ENCODE results near the gene VSTM2B.

DNA sequence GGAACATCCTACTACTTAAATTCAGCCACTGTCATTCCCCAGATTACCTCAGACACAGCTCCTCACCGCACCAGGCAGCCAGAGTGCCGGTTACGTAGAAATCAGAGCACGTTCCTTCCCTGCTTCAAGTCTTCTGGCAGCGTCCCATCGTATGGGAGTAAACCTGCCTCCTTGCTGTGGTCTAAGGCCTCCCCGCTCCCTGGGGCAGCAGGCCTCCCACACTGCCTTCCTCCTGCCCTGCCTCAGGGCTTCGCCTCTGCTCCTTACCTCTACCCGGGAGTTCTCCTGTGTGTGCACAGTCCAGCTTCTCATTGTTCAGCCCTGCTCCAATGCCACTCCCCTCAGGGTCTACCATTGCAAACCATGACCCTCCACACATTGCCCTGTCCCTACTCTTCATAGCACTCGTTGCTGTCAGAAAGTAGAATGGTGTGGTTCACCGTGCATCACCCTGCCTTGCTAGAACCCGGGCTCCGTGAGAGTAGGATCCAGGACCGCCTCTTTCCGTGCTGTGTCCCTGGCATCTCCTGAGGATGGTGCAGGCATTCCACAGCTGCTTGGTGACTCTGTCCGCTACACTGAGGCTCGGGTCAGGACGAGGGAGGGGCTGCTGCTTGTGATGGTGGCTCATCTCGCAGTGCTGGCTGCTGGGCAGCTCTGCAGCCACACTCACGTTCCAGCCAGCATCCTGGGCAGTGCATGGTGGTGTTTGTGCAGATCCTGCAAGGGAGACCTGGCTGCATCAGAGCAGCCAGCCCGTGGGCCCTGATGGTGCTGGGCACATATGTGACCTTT, 87.2 kb downstream of the VSTM2B start:
- TF ChIP-seq, protein P1, sequence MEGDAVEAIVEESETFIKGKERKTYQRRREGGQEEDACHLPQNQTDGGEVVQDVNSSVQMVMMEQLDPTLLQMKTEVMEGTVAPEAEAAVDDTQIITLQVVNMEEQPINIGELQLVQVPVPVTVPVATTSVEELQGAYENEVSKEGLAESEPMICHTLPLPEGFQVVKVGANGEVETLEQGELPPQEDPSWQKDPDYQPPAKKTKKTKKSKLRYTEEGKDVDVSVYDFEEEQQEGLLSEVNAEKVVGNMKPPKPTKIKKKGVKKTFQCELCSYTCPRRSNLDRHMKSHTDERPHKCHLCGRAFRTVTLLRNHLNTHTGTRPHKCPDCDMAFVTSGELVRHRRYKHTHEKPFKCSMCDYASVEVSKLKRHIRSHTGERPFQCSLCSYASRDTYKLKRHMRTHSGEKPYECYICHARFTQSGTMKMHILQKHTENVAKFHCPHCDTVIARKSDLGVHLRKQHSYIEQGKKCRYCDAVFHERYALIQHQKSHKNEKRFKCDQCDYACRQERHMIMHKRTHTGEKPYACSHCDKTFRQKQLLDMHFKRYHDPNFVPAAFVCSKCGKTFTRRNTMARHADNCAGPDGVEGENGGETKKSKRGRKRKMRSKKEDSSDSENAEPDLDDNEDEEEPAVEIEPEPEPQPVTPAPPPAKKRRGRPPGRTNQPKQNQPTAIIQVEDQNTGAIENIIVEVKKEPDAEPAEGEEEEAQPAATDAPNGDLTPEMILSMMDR (optimal IDR thresholded peaks at IDR 0.05 in 1 of 3, IDR thresholded peaks at IDR 0.05 in 1 of 3, conservative IDR thresholded peaks at IDR 0.05 in 1 of 3; ENCODE audit: extremely low read depth in 1 of 3, insufficient read depth in 2 of 3, low read length in 3 of 3), result no peak
- TF ChIP-seq EZH2 (IDR thresholded peaks at IDR 0.05; ENCODE audit: low read length), result no peak
